ENCODE data around the gene ADAMTSL5. TPM values are rescaled to one million over a fixed set of nuclear protein-coding genes. Genes with fewer than 3 reads are reported as not detected.
"Not testable (repeated sequence)": the region's sequence is repeated elsewhere in the genome, so short reads cannot be mapped to it uniquely, and the experiment has no call there.

Gene ADAMTSL5
- total RNA-seq, 3 donors from 2014 or later = 2.7 to 3.5 (median 3.3) TPM

DNA sequence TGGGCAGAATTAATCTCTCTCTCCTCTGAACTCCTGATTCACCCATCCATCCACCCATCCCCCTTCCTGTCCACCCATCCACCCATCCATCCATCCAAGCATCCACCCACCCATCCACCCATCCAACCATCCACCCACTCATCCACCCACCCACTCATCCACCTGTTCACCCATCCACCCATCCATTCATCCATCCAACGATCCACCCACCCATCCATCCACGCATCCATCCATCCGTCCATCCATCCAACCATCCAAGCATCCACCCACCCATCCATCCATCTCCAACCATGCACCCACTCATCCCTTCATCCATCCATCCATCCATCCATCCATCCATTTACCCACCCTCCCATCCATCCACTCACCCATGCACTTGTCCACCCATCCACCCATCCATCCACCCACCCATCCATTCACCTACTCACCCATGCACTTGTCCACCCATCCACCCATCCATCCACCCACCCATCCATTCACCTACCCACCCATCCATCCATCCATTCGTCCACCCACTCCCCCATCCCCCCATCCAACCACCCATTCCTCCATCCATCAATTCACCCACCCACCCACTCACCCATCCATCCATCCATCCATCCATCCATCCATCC is 36.6 kb upstream of the ADAMTSL5 start:
- TF ChIP-seq, protein P1, sequence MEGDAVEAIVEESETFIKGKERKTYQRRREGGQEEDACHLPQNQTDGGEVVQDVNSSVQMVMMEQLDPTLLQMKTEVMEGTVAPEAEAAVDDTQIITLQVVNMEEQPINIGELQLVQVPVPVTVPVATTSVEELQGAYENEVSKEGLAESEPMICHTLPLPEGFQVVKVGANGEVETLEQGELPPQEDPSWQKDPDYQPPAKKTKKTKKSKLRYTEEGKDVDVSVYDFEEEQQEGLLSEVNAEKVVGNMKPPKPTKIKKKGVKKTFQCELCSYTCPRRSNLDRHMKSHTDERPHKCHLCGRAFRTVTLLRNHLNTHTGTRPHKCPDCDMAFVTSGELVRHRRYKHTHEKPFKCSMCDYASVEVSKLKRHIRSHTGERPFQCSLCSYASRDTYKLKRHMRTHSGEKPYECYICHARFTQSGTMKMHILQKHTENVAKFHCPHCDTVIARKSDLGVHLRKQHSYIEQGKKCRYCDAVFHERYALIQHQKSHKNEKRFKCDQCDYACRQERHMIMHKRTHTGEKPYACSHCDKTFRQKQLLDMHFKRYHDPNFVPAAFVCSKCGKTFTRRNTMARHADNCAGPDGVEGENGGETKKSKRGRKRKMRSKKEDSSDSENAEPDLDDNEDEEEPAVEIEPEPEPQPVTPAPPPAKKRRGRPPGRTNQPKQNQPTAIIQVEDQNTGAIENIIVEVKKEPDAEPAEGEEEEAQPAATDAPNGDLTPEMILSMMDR (IDR thresholded peaks at IDR 0.05) = no peak
- Histone ChIP-seq H3K4me1 (ENCODE audit: low read depth) (no peaks in the 10 kb centered on the region), H3K4me3 (no peak overlapping the region), H3K9me3 (no peaks in the 10 kb centered on the region), H3K36me3 (ENCODE audit: low read depth) (no peaks in the 10 kb centered on the region)
- ATAC-seq (no peak), DNase-seq (no peak)
- intact Hi-C loops (cut with DNase I, micrococcal nuclease) = no loop called here

DNA sequence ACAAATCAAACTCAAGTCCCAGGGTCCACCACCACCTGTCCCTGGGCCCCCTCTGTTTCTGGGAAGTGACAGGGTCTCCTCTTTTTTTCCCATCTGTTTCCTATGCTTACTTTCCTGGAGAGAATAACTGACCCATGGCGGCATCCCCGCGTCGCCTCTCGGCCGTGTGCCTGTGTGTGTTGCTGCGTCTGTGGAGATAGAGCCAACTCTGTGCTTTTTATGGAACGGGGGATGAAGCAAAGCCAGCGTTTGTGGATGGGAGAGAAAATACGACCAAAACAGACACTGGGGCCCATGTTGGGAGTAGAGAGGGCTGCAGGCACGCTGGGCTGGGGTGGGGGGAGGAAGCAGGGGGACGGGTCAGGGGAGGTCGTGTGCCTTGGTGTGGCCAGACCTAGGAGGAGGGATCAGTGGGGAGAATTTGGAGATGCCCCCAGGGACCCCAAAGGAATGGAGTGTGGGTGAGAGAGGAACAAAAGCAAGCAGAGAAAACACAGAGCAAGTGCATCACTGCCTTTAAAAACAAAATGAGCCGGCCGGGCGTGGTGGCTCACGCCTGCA is 27.6 kb upstream of the ADAMTSL5 start:
- DNase-seq = no peak
- intact Hi-C loops (cut with DNase I, micrococcal nuclease) = no loop called here
- Histone ChIP-seq H3K4me1 (ENCODE audit: low read depth) (no peaks in the 10 kb centered on the region), H3K9me3 (no peaks in the 10 kb centered on the region), H3K36me3 (ENCODE audit: low read depth) (no peaks in the 10 kb centered on the region), H3K4me3 (no peak overlapping the region)
- no peak for ATAC-seq
- TF ChIP-seq, protein P1 (IDR thresholded peaks at IDR 0.05) = no peak

DNA sequence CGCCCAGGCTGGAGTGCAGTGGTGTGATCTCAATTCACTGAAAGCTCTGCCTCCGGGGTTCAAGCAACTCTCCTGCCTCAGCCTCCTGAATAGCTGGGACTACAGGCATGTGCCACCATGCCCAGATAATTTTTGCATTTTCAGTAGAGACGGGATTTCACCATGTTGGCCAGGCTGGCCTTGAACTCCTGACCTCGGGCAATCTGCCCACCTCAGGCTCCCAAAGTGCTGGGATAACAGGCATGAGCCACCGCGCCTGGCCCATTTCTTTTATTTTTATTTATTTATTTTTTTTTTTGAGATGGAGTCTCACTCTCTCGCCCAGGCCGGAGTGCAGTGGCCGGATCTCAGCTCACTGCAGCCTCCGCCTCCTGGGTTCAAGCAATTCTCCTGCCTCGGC is 26.9 kb upstream of the ADAMTSL5 start:
- H3K36me3 ChIP-seq (ENCODE audit: low read depth); H3K4me3 ChIP-seq; H3K4me1 ChIP-seq (ENCODE audit: low read depth); intact Hi-C loops (cut with DNase I, micrococcal nuclease); H3K9me3 ChIP-seq; ATAC-seq; DNase-seq: not testable (repeated sequence)

DNA sequence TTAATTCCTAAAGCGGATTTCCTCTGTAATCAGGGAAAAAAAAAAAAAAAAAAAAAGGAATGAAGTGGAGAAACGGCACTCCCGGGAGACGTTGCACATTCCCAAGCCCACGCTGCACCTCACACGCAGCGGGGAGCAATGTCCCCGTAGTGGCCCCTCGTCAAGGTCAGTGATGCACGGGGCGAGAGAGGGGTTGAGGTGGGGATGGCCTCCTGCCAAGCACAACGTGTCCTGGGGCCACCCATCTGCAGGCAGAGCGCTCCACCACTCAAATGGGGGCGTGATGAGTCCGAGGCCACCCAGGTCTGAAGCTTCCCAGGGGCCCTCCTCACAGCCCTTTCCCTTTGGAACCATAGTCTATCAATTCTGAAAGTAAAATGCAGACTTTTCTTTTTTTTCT is 26.2 kb upstream of the ADAMTSL5 start:
- Histone ChIP-seq H3K9me3 (no peaks in the 10 kb centered on the region), H3K4me1 (ENCODE audit: low read depth) (no peaks in the 10 kb centered on the region), H3K36me3 (ENCODE audit: low read depth) (no peaks in the 10 kb centered on the region), H3K4me3 (no peak overlapping the region)
- TF ChIP-seq, protein P1 (IDR thresholded peaks at IDR 0.05) = no peak
- intact Hi-C loops (cut with DNase I, micrococcal nuclease) = no loop called here
- ATAC-seq (no peak), DNase-seq (no peak)

DNA sequence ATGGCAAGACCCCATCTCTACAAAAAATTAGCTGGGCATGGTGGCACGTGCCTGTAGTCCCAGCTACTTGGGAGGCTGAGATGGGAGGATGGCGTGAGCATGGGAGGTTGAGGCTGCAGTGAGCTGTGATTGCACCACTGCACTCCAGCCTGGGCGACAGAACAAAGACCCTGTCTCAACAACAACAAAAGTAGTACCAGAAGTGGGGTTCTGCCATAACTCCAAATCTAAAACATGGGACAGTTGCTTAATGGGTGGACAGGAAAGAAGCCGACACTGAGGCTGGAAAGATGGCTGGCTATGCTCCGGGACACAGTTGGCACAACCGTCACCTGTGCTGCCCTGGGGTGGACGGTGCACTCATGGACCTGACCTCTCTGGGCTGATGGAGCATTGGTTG is 22.9 kb upstream of the ADAMTSL5 start:
- intact Hi-C loops (cut with DNase I, micrococcal nuclease); H3K36me3 ChIP-seq (ENCODE audit: low read depth); DNase-seq; H3K9me3 ChIP-seq; ATAC-seq; H3K4me3 ChIP-seq; H3K4me1 ChIP-seq (ENCODE audit: low read depth): not testable (repeated sequence)

DNA sequence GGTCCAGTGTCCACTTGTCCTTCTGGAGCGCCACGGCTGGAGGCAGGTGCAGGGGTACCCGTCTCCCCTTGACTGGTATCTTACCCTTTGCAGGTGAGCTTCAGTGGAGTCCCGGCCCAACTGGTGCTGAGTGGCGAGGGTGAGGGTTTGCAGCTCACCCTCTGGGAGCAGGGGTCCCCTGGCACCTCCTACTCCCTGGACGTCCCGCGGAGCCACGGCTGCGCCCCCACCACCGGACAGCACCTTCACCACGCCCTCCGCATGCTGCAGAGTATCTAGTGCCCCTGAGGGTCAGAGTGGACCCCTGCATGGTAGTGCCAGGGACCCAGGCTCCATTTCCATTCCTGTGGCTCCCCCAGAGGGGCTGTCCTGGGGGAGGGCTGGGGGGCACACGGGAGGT is 22.2 kb upstream of the ADAMTSL5 start:
- intact Hi-C loops (cut with DNase I, micrococcal nuclease) = no loop called here
- Histone ChIP-seq H3K36me3 (ENCODE audit: low read depth) (no peaks in the 10 kb centered on the region), H3K9me3 (no peaks in the 10 kb centered on the region), H3K4me3 (no peak overlapping the region), H3K4me1 (ENCODE audit: low read depth) (no peaks in the 10 kb centered on the region)
- DNase-seq = no peak
- TF ChIP-seq, protein P1 (IDR thresholded peaks at IDR 0.05) = no peak
- no peak for ATAC-seq

Measured in mucosa of descending colon (tissue), 3 donors.